HepG2 (cell line): ENCODE measurements around the gene TNFRSF6B. TPM values are rescaled to one million over a fixed set of nuclear protein-coding genes. Genes with fewer than 3 reads are reported as not detected.

Experiments
- AHDC1 ChIP-seq: sonication (generic); formaldehyde crosslinking; IDR thresholded peaks from 2 replicates; pipeline ENCODE4 v1.5.1; 2020; ENCODE audit warnings: mild to moderate bottlenecking, missing genetic modification reagents, borderline replicate concordance
- BCLAF1 ChIP-seq: fragments of 450-650 bp; IDR thresholded peaks from 2 replicates; pipeline ENCODE4 v1.6.1; 2017; ENCODE audit warnings: mild to moderate bottlenecking
- FUBP1 ChIP-seq: sonication (generic); formaldehyde crosslinking; IDR thresholded peaks from 2 replicates; pipeline ENCODE4 v1.5.1; 2020; ENCODE audit warnings: missing genetic modification reagents, mild to moderate bottlenecking, borderline replicate concordance
- GMEB2 ChIP-seq: IDR thresholded peaks from 2 replicates; pipeline ENCODE4 v1.6.1; 2016; ENCODE audit warnings: missing biosample characterization, missing genetic modification reagents, low read depth
- IRF9 ChIP-seq: sonication (generic); formaldehyde crosslinking; IDR thresholded peaks from 2 replicates; pipeline ENCODE4 v1.8.0; 2022; ENCODE audit warnings: missing genetic modification reagents, mild to moderate bottlenecking, borderline replicate concordance
- KLF16 ChIP-seq, 2 experiments: sonication (generic) in 1 of 2; formaldehyde crosslinking in 1 of 2; IDR thresholded peaks; 2 replicates each; pipeline versions ENCODE4 v1.6.1 to v1.8.0; 2016 to 2023; ENCODE audit warnings: missing genetic modification reagents in 2 of 2, missing compliant biosample characterization in 1 of 2
- MTA1 ChIP-seq: sonication (generic); formaldehyde crosslinking; IDR thresholded peaks from 2 replicates; pipeline ENCODE4 v1.4.0; 2020; ENCODE audit warnings: missing genetic modification reagents, mild to moderate bottlenecking, borderline replicate concordance
- SIN3A ChIP-seq: IDR thresholded peaks from 2 replicates; pipeline ENCODE4 v1.6.1; 2011; ENCODE audit warnings: low read depth, mild to moderate bottlenecking, control low read depth, low read length, borderline replicate concordance
- ZMYM4 ChIP-seq: sonication (generic); formaldehyde crosslinking; IDR thresholded peaks from 2 replicates; pipeline ENCODE4 v1.8.1; 2023; ENCODE audit warnings: mild to moderate bottlenecking, missing genetic modification reagents
- ZNF224 ChIP-seq: sonication (generic); formaldehyde crosslinking; IDR thresholded peaks from 2 replicates; pipeline ENCODE4 v1.5.0; 2020; ENCODE audit warnings: mild to moderate bottlenecking, missing genetic modification reagents
- ZNF276 ChIP-seq: sonication (generic); formaldehyde crosslinking; IDR thresholded peaks from 2 replicates; pipeline ENCODE4 v1.4.0; 2020; ENCODE audit warnings: mild to moderate bottlenecking, low read depth, missing genetic modification reagents
- ZNF816 ChIP-seq: sonication (generic); formaldehyde crosslinking; IDR thresholded peaks from 2 replicates; pipeline ENCODE4 v1.8.0; 2022; ENCODE audit warnings: missing genetic modification reagents, mild to moderate bottlenecking, borderline replicate concordance
- polyA plus RNA-seq, 8 experiments: library from polyadenylated mRNA; depleted of rRNA in 3 of 8; stranded (reverse) in 7 of 8; unstranded in 1 of 8; fragments of >200 nt; fragmentation: Illumina TruSeq in 4 of 8; extraction: Trizol in 4 of 8; gene quantifications; 2 replicates each; pipeline versions ENCODE4 v1.2.1 to v1.2.3, GENCODE V29; 2011 to 2016; ENCODE audit warnings: low read depth in 4 of 8, missing spikeins in 1 of 8, mixed read lengths in 1 of 8; ENCODE audit not compliant: insufficient read depth in 1 of 8
- total RNA-seq, 5 experiments: library from RNA; depleted of rRNA; stranded (reverse); fragments of >200 nt; fragmentation: Illumina TruSeq; extraction: Trizol; gene quantifications; 2 replicates each; pipeline ENCODE4 v1.2.3, GENCODE V29; 2016; ENCODE audit warnings: low read depth in 1 of 5

The TNFRSF6B gene
- total and polyA plus RNA-seq, 2 of the 13 experiments (the other 11 are each of a cell fraction or from before 2014, with no cell fraction given): 0.24 TPM; not detected in 1

GRCh38 chr20:63657260-63657936, 39.1 kb upstream of the TNFRSF6B start (continued):
- peak; percentile 74; the same call in 1 of the 2 replicates for TF ChIP-seq AHDC1 (CRISPR knock-in tag)
- TF ChIP-seq ZMYM4: no peak
- TF ChIP-seq BCLAF1: no peak
- no peak; the same call in 1 of the 2 replicates for TF ChIP-seq ZNF816 (CRISPR knock-in tag)
- no peak for TF ChIP-seq SIN3A
- no peak for TF ChIP-seq GMEB2 (CRISPR knock-in tag)
- peak; percentile 9; the same call in 1 of the 2 replicates for TF ChIP-seq IRF9
- TF ChIP-seq ZNF224 (CRISPR knock-in tag): no peak
- no peak for TF ChIP-seq FUBP1 (CRISPR knock-in tag)
- no peak; a peak in 1 of 4 replicates for TF ChIP-seq KLF16 (CRISPR knock-in tag; IDR thresholded peaks at IDR 0.05)
- TF ChIP-seq MTA1 (CRISPR knock-in tag): peak; percentile 35; the same call in 1 of the 2 replicates
- 0 out of 2 replicates have a peak, but pooled peaks have one; percentile 24 for TF ChIP-seq ZNF276 (CRISPR knock-in tag)
